NCI-H226 (cell line): Measurements from ENCODE around the gene DRD2.
"Not testable (repeated sequence)": the region's sequence is repeated elsewhere in the genome, so short reads cannot be mapped to it uniquely, and the experiment has no call there.

Source experiments
- DNase-seq: peaks from one replicate; pipeline ENCODE4 v3.0.0-alpha.2; 2015

DRD2 gene

DNA sequence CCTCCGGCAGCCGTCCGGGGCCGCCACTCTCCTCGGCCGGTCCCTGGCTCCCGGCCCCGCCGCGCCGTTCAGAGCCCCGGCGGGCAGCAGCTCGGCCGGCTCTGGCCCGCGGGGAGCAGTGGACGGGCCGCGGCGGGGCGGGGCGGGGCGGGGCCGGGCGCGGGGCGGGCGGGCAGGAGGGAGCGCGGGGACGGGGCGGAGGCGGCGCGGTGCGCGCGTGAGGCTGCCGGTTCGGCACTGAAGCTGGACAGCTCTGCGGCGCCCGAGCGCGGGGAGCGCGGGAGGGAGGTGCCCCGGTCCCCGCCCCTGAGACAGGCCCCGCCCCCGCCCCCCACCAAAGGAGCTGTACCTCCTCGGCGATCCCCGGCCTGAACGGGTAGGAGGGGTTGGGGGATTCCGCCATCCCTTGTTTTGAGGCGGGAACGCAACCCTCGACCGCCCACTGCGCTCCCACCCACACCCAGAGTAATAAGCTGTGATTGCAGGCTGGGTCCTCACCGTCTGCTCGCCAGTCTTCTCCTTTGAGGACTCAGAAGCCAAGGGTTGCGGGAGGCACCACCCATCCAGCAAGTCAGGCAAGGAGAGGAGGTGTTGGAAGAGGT, at the start of gene DRD2:
DRD2 (minus strand) TSS at position 239 of the 602 bp plus-strand sequence. CDS start 50,747 bp downstream, outside the sequence.
- no peak for DNase-seq

DNA sequence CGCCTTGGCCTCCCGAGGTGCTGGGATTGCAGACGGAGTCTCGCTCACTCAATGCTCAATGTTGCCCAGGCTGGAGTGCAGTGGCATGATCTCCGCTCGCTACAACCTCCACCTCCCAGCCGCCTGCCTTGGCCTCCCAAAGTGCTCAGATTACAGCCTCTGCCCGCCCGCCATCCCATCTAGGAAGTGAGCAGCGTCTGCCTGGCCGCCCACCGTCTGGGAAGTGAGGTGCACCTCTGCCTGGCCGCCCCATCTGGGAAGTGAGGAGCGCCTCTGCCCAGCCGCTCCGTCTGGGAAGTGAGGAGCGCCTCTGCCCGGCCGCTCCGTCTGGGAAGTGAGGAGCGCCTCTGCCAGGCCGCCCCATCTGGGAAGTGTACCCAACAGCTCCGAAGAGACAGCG, 48.7 kb upstream of the DRD2 start:
- DNase-seq: not testable (repeated sequence)

DNA sequence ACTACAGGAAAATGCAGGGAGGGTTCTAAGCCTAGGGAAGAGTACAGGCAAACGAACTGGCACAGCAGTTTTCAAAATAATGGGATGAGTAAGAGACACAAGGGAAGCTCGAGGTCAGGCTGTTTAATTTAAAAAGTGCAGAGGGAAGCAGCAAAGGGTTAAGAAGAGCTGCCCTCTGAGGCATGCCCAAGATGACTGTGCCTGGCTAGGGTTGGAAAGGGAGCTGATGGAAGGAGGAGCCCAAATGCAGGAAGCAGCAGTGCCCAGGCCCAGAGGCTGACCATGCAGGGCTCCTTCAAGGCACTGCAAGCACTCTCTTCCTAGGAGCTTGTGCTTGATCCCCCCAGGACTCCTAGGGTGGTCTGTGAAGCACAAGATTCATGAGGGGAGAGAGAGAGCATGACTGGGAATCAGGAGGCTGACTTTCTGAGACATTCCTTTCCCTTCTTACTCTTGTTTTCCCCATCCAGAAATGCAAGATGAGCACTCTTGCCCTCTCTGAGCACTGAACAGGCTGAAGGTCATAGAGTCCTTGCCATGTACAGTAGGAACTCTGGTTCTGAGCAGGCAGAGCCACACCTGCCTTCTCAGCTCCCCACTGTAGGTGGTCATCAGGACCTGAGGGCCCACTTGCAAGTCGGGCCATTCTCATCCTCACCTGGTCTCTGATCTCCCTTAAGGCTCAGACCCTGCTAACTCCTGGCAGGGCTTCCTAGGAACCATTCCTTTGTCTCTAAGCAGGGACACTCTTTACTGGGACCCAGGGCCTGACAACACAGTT, 46.7 kb upstream of the DRD2 start:
- DNase-seq: no peak

DNA sequence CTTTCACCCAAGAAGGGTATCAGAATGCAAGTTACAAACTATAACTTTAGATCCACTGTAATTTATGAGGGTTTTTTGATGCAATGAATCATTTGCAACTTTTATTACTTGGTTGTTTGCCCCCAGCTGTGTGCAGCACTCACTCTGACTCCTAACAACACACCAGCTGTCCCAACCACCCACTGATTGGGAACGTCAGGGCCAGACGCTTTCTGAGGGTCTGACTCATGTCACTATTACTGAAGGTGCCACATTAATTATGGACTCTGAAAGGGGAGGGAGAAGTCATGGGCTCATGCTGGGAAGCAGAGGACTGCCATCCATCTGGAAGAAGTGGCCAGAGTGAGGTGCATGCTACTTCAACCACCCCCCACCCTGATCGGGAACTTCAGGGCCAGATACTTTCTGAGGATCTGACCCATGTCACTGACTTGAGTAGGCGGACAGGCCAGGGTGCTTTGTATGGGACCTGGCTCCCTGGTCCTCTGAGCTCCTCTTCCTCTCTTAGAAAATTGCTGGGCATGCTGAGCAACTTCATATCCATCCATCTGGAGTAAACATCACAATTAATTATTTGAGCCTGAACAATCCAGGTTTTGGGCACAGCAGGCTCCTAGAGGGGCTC, 44.9 kb upstream of the DRD2 start:
- no peak for DNase-seq

DNA sequence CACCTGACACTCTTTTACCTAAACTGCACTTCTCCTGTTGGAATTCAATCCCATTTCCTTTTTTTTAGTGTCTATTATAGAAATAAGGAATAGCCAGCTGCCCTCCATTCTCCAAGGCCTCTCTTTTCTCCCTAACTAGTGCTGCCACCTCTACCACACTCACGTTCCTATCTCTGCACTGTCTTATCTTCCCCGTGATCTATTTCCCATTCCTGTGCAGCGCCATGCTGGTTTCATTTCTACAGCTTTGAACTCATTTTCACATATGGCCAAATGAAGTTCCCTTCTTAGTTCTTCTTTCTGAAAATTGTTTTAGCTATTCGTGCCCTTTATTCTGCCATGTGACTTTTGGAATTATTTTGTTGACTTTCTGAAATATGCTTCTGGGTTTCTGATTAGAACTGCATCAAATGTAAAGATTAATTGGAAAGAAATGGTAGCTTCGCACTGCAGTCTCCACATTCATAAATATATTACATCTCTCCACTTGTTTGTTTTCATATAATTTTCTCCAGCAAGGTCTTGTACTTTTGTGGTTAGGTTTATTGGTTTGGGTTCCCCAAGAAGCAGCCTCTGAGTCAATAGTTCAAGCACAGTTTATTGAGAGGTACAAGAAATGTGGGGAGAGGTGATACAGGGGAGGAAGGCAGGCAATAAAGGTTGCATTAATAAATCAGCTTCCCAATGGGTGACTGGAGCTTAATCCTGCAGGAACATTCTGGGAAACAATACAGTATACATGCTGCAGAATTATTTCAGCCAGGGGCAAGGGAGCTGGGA, 43.7 kb upstream of the DRD2 start:
- no peak for DNase-seq

DNA sequence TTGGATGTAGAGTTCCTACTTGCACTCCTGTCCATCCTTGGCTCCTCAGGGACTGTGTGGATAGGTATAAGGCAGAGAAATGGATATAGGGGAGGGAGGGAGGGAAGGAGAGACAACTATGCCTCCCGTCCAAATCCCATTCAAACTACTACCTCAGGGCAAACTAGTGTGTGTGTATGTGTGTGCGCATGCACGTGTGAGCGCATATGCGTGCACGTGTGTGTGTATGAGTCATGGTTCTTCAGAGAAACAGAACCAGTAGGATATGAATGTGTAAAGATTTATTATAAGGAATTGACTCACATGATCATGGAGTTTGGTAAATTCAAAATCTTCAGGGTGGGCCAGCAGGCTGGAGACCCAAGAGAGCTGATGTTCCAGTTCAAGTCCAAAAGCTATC, 42.2 kb upstream of the DRD2 start:
- no peak for DNase-seq

DNA sequence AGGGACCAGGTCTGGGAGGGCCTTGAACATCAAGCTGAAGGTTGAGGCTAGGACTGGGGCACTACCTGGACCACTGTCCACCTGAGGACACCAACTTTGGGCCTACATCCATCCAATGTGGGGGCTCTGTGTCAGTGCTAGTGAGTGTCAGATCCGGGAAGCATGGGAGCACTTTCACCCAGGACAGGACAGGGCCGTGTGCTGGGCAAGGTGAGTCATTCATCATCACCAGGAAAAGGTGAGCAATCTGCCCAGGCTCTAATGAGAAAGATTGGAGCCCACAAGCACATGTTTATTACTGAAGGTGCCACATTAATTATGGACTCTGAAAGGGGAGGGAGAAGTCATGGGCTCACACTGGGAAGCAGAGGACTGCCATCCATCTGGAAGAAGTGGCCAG, 39.7 kb upstream of the DRD2 start:
- no peak for DNase-seq

DNA sequence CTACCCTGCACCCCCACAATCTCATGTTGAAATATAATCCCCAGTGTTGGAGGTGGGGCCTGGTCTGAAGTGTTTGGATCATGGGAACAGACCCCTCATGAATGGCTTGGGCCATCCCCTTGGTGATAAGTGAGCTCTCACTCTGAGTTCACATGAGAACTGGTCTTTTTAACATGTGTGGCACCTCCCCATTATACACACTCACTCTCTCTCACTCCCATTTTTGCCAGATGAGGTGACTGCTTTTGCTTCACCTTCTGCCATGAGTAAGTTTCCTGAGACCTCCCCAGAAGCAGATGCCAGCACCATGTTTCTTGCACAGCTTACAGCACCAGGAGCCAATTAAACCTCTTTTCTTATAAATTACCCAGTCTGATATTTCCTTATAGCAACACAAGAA, 32.1 kb upstream of the DRD2 start:
- DNase-seq: no peak

DNA sequence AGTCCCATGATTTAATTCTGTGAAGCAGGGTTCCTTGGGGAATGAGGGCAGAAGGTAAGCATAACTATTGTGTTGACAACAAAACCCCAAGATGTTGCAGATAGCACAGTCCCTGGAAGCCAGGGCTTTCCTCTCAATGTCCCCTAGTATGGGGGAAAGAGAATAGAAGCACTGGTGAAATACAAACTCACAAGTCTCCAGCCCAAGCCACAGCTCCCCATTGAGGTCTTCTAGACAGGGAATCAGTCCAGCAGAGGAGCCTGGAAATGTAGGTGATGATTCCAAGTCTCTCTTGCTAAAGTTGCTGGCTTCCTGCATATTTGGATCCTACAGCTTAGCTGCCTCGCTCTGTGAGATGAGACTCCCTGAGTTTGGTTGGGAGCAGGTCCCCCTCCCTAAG, 31.7 kb upstream of the DRD2 start:
- DNase-seq: no peak

DNA sequence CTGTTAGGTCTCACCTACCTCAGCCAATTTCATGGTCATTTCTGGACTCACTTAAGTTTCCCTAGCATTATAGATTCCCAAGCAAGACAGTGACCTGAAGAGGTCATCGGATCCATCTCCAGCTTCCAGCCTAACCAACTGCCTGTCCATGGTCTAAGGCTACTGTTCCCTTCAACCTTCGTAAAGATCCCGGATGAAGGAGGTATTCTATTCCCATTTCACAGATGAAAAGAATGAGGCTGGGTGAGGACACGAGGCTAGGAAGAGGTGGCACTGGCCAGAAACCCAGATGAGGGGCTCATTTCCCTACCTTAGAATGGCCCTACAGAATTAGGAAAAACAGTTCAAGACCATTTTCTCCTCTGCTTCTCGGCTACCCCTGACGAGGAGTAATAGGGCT, 31.3 kb upstream of the DRD2 start:
- no peak for DNase-seq

DNA sequence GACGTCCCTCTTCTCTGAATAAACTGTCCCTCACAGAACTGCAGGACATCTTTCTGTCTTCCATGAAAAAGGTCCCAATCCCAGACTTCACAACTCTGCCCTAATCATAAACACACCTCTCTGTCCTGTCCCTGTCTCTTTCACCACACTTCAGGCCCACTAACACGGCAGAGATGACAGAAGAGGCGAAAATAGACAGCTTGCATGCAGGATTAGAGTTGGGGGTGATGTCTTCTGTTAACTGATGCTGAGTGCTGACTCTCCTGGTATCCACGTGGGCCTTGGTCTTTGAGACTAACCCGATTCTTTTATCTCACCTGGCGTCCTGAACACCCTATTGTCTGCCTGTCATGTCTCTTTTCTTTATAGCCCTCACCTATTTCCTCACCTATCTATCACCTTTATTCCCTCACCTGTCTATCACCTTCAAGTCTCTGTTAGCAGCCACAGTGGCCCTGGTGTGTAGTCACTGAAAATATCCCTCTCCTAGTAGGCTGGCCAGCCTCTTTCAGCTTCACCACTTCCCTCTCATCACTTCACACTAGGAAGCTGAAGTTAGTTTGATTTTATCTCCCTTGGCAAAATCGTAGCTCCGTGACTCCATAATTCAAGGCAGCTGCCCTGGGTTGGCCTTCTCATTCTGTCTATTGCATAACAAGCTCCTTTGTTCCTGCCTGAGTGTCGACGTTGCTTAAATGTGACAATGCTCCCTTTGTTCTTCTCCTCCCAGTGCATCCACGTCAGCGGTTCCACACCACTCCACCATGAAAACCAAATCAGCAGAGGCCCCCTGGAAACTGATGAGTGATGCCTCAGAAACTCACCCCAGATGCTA, 30.6 kb upstream of the DRD2 start:
- DNase-seq: no peak

DNA sequence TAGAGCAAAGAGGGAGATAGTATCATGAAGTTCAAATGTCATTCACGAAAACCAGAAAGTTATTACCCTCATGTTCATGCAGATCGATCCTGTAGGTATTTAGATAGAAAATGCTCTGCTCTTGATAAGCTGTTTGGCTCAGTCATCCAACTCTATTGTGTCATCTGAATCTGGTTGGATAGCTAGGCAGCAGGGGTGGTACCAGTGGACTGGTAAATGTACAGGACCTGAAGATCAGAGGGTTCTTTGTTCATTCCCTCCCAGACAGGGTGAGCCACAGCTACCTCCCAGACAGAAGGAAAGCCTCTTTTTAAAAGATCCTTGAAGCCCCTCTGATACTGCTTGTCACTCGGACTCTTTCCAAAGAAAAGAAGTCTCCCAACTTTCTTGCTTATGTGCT, 29.8 kb upstream of the DRD2 start:
- no peak for DNase-seq

DNA sequence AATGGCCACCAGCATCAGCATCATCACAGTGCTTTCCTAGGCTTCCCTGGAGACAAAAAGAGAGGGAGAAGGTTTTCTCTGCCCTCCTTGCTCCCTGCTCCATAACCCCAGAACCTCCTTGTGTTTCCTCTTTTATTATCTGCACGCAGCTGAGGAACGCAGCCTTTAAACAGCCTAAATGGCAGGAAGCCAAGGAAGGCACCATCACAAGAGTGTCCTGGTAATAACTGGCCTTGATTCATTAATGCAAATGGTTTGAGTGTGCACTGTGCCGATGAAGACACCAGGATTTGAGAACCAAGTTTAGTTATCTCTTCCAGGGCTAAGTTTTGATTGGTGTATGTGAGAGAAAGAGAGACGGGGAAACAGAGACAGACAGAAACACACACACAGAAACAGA, 29.4 kb upstream of the DRD2 start:
- DNase-seq: no peak

DNA sequence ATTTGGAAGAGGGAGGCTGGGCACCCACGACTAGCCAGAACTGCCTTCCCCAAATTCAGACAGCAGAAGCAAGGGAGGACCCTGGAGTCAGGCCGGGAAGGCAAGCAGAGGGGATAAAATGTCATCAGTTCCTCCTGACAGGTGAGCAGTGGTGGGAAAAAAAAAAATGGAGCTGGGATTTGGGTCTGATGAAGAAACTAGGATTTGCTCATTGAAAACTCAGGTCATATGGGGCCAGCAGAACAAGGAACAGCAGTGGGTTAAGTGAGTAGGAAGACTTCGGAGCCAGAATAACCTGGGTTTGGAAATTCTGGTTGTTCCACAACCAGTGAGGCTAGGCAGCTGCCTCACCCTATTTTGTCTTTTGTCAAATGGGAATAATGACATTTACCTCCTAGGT, 28.9 kb upstream of the DRD2 start:
- no peak for DNase-seq

DNA sequence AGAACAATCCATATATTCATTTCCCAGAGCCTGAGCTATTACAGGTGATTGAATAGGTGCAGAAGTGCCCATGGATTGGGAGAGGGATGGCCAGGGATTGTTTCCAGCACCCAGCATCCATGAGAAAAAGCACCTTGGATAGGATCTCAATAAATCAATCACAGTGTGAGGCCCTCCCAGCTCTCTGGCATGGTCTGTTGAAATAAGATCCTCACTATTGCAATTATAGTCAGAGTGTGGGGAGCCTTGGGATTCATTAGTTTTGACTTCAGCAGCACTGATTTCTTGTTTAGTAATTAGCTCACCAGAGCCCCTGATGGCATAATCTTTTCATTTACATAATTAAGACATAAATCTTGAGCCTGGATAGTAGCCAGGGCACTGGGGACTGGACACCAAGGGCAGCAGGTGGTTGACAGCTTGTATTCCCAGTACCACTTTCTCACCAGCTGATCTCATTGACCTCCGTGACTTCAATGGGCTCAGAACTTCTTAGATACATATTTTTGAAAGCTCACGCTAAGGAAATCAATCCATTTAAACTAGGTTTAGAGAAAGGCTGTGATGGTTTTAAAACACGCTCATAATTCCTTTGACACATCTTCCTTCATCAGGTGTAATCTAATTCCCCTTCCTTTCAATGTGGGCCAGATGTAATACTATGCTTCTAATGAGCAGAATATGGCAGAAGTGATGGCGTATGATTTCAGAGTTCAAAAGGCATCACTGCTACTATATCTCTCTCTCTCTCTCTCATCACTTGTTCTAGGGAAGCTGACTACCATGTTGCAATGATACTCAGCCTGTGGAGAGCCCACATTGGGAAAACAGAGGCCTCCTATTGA, 22.1 kb upstream of the DRD2 start:
- no peak for DNase-seq

DNA sequence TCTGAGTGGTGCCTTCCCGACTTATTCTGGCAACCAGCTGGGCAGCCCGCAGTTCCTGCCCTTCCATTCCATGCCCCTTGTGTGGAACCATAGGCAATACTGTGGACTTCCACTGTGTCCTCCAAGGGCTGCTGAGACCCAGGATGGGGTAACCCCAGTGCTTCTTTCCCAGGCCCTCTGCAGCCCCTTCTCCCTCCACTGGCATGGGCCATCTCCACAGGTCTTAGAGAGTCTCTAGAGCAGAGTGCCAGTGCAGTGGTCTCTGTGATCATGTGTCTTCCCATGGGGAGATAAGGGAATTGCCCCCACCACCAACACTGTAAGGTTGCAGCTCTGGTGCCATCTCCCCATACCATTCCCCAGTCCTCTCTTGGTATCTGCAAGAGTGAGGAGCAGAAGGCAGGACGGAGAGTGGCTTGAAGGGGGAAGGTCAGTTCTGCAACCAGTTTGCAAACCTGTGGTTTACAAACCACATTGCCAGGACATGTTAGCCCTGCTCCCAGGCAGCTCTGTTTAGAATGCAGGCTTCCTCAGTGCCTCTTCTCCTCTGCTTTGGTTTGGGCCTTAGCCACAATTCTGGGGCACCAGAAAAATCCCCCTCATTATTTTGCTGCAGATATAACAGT, 20.9 kb upstream of the DRD2 start:
- no peak for DNase-seq

DNA sequence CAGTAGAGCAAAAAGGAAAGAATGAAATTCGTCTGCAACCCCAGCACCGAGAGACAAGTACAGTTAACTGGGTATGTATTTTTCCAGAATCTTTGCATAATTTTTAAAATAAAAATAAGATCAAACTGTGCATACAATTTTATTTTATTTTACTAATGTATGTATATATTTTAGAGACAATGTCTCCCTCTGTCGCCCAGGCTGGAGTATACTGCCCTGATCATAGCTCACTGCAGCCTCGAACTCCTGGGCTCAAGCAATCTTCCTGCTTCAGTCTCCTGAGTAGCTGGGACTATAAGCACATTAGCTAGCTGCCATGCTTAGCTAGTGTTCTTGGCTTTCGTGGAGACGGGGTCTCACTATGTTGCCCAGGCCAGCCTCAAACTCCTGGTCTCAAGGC, 18.8 kb upstream of the DRD2 start:
- no peak for DNase-seq

DNA sequence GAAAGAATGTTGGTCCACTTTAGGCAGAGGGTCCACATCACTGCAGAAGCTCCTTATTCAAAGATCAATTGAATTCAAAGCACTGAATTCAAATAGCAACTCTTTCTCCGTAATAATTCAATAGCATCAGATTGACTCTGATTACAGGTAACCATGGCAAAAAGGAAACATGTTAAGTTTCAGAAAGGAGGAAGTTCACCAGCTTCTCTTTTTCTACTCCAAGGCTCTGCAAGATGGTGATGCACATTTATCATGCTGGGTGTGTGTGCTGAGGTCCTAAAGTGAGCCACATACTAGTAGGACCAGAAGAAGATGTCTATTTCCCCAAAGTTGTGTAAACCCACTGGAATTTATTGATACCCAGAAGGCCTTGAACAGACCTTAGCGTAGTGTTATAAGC, 18.0 kb upstream of the DRD2 start:
- no peak for DNase-seq

DNA sequence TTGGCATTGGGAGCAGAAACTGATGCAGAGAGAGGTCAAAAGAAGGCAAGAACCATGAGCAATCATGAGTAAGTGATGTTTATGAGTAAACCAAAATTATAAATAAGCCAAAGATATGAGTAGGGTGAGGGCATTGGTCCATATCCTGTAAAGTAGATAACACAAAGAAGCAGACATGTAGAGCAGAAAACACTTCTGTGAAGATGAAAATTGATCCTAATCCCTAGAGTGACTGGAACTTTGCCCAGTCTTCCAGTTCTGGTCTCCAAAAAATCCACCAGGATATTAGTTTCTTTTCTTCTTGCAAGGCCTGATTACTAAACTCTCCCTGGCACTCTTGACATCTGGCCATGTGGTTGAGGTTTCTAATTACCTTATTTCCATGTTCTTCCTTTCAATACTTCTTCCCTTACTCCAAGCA, 13.7 kb upstream of the DRD2 start:
- DNase-seq: no peak

DNA sequence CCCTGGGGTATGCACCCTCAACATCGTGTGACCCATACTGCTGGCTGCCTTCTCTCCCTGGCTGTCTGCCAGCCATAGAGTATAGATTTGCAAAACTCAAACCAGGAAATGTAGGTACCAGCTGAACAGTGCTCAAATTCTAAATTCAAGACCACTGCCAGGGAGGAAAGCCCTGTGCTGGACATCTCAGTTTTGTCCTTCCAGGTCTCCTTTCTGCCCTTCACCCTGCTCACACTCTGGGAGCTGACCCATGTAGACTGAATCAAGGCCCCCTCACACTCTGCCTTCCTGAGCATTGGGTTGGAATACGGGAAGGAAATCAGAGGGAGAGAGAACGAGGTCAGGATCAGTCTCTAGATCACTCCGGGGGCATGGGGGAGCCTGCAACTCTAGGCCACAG, 12.4 kb upstream of the DRD2 start:
- DNase-seq: no peak

DNA sequence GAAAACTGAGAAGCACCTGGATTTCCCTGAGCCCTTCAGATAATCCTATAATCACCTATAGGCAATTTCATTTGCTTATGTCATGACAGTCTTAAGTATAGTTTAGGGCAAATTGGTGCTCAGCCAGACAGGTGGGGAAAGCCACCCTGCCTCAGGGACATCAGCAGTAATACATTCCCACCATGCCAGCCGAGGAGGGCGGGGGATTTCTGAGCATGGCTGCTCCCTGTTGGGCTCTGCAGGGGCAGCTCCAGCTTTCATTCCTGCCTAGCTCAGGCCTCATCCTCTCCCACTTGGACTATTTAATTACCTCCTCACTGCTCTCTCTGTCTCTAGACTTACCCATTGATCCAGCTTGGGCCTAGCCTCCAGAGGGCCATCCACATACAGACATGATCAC, 9.0 kb upstream of the DRD2 start:
- no peak for DNase-seq
